Heart left ventricle (tissue), 13 donors: Measurements from ENCODE around the gene OR6N2.

ENCODE experiments used
- POLR2A ChIP-seq, 2 donors: fragments of 450-650 bp; IDR thresholded peaks; one replicate each; pipeline ENCODE4 v1.6.1; 2017; ENCODE audit warnings: antibody characterized with exemption in 2 of 2, mild to moderate bottlenecking in 2 of 2, moderate library complexity in 2 of 2
- TF ChIP-seq, protein P1 (sequence below), 12 donors: fragments of 200-600 bp; sonication (generic) in 4 of 12; IDR thresholded peaks; one replicate each; pipeline versions ENCODE4 v1.5.0 to v1.8.0; 2018 to 2022; ENCODE audit warnings: antibody characterized with exemption in 12 of 12, mild to moderate bottlenecking in 5 of 12
- donor health status: ischemic (EF 13 %, LVEDD 7.1; RV severe dilation, severe dysfunction).
- donor health status: DM: no; HTN: yes; CAD: no.
- donor health status: DM: no; HTN: no; CAD: no.
- donor health status: ischemic (EF 25% LVEDD 6.9; RV normal size, moderate dysfunction).
- donor health status: ischemic (EF 25% LVEDD 5.7; RV mildly dilated, moderate dysfunction).
- donor health status: ischemic (EF 35%, LVEDD 5.7; RV mildly dilated, moderate dysfunction).
- donor health status: nonischemic (EF 11% LVEDD 7.7; RV severe dilation, severe dysfunction).
- donor health status: DM: yes; HTN: yes; CAD: no.
- donor health status: PGD.
- donor health status: ischemic (EF 29% LVEDD 5.4; RV normal size, mild dysfunction).
- donor health status: nonischemic (EF 23%, LVEDD 6.1; RV moderate dilation, normal function).

DNA sequence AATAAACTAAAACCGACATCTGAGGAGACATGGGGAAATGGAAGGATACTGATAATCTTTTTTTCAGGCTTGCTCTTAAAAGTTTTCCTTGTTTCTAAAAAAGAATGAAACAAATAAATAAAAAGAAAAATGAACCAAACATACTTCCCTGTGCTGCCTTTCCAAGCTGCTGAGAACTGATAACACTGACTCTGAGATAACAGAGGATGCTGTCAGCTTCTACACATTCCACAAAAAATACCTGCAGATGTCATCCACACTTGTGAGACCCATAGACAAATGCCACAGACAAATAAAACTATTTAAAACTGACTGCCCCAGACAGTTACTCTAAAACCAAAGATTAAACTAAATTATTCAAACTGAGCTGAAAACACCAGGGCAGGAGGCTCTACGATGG lies 48.5 kb downstream of the OR6N2 start:
- TF ChIP-seq, protein P1, sequence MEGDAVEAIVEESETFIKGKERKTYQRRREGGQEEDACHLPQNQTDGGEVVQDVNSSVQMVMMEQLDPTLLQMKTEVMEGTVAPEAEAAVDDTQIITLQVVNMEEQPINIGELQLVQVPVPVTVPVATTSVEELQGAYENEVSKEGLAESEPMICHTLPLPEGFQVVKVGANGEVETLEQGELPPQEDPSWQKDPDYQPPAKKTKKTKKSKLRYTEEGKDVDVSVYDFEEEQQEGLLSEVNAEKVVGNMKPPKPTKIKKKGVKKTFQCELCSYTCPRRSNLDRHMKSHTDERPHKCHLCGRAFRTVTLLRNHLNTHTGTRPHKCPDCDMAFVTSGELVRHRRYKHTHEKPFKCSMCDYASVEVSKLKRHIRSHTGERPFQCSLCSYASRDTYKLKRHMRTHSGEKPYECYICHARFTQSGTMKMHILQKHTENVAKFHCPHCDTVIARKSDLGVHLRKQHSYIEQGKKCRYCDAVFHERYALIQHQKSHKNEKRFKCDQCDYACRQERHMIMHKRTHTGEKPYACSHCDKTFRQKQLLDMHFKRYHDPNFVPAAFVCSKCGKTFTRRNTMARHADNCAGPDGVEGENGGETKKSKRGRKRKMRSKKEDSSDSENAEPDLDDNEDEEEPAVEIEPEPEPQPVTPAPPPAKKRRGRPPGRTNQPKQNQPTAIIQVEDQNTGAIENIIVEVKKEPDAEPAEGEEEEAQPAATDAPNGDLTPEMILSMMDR (IDR thresholded peaks at IDR 0.05), result no peak
- no peak for TF ChIP-seq POLR2A (IDR thresholded peaks at IDR 0.05)
